Muscle of back (tissue), 11 donors: ENCODE measurements around the gene HS3ST3A1. TPM values are rescaled to one million over a fixed set of nuclear protein-coding genes. Genes with fewer than 3 reads are reported as not detected.
"Not testable (repeated sequence)": the region's sequence is repeated elsewhere in the genome, so short reads cannot be mapped to it uniquely, and the experiment has no call there.

ENCODE experiments used
- DNase-seq, 3 donors: peaks; one replicate each; pipeline versions ENCODE4 v3.0.0 to v3.0.0-alpha.2; 2013
- polyA plus RNA-seq, 10 donors: library from polyadenylated mRNA; unstranded; fragments of 120-200 nt; gene quantifications; one replicate each; pipeline ENCODE4 v1.2.1, GENCODE V29; 2013; ENCODE audit not compliant: insufficient read length in 10 of 10

HS3ST3A1 gene
- polyA plus RNA-seq, 10 donors, result 0.79 to 4.4 (median 2.3) TPM

GRCh38 chr17:13540546-13540945 is 61.2 kb downstream of the HS3ST3A1 start:
- peak in 1 of 3 donors; percentile 43 for DNase-seq

- DNase-seq, result no peak
These were observed 62.3 kb downstream of the HS3ST3A1 start for GRCh38 chr17:13539421-13539820.

- no peak for DNase-seq
These were observed 62.8 kb downstream of the HS3ST3A1 start for GRCh38 chr17:13538841-13539411.

- no peak for DNase-seq
These were observed 63.7 kb downstream of the HS3ST3A1 start for GRCh38 chr17:13537871-13538643.

DNA sequence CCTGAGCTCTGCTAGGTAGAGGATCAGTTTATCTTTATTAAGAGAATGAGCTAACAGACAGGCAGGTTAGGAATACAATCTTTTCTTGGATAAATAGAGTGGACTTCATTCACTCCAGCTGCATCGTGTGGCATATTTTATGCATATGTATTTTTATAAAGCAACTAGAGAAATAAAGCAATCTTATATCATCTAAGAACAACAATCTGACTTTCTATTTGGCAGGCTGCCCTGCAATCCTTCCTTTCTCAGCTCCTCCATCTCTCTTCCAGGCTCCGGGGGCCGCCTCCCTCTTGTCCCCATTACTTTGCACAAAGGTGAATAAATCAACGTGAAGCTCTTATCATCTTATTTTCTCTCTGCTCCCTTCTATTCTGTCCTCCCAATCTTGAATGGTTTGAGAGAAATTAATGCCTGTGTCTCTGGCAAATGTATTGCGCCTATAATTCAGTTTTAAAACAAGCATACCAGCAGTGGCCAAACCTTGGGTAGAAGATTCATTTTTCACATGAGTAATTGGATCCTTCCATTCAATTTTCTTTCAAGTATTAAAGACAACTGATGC is 64.5 kb downstream of the HS3ST3A1 start:
- DNase-seq, result no peak

- DNase-seq, result no peak
These were observed 66.8 kb downstream of the HS3ST3A1 start for GRCh38 chr17:13534946-13535345.

DNA sequence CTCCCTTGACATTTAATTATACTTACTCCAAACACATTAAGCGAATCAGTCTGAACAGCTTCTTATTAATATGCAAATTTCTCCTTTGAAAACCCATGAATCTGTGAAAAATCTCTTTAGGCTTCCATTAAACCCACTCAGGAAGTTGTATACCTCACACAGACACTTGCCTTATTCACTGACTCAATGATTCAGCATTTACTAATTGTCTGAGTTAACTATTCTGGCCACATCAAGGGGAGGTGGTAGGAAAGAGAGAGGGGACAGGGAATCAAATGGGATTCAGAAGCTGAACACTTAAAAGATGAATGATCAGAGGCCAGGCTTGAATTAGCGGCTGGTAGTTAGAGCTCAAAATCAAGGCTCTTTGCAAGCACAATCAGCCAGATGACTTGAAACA is 70.0 kb downstream of the HS3ST3A1 start:
- no peak for DNase-seq

- DNase-seq, result no peak
These were observed 75.9 kb downstream of the HS3ST3A1 start for GRCh38 chr17:13525876-13526275.

GRCh38 chr17:13523164-13523563 is 78.6 kb downstream of the HS3ST3A1 start:
- DNase-seq, result no peak

DNA sequence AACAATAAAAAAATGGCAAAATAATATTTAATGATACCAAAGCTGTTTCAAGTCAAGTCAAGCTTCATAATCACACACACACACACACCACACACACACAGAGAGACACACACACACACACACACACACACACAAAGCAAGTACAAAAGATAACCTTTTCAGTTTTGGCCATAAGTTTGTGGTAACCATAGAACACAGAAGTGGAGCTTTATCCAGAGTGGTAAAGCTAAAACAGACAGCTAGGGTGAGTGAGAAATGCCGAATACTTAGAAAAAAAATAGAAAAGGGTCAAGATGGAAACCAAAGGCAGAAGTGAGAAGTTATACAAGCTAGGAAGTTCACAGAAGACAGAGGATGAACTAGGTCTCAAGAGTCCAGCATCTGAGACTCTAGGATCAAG is 79.0 kb downstream of the HS3ST3A1 start:
- no peak for DNase-seq

DNA sequence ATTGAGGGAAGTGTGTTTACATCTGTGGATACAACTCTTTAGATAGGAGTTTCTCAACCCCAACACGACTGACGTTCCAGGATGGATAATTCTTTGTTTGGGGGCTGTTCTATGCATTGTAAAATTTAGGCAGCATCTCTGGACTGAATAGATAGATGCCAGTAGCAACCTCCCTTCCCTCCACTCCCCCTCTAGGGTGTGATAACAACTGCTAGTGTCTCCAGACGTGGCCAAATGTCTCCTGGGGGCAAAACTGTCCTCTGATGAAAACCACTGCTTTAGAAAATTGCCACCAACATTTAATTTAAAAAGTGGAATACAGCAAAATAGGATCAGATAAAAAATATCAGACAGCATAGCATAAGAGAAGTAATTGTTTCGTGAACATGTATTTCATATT is 79.9 kb downstream of the HS3ST3A1 start:
- no peak for DNase-seq

DNA sequence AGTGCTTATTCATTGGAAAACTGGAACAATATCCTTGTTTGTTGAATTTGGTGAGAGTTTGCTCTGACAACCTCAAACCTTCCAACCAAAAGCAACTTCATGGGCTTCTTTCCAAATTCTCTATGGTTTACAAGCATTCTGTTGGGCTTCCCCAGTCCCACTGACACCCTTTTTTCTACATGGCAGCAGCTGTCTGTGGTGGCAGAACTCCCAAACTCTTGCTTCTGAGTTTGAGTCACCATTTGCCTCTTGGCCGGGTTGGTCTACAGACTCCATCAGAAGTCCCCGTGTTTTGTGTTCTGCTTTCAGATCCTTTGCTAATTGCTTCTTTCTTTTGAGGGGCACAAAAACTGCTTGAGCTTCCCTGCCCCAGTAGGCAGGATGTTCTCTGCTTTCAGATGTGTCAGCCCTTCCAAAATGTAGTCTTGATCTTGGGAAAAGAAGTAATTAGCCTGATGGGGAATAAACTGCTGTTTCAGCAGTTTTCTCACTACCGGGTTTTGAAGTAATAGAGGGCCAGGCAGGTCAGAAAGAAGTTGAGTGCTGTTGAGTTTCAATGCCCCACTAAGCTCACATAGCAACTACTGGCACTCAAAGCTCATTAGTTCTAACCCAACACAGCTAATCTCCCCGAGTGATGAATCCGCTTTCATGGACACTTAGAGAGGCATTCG is 80.7 kb downstream of the HS3ST3A1 start:
- DNase-seq, result peak in 1 of 3 donors; percentile 83

GRCh38 chr17:13518261-13519000 is 83.3 kb downstream of the HS3ST3A1 start:
- DNase-seq, result peak in 1 of 3 donors; percentile 9

DNA sequence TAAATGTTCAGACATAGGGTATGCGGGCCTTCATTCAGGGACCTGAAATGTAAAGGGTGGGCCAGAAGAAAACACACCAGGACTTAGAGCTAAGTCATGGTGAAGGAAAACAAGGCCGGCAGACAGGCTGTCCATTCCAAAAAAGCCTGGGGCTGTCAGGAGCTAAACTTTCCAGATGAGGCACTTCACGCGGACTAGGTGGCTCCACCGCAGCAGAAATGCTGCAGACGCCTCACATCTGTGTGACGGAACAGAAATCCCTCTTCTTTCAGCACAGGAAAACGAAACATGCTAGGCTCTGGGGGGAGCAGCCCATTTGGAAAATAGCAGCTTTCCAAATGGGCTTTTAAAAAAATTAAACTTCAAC is 88.7 kb downstream of the HS3ST3A1 start:
- DNase-seq, result peak; percentile 51 to 70 (median 63)

- peak; percentile 17 to 56 (median 37) for DNase-seq
These were observed 91.7 kb downstream of the HS3ST3A1 start for GRCh38 chr17:13510062-13510461.

- peak; percentile 15 to 36 (median 19) for DNase-seq
These were observed 92.2 kb downstream of the HS3ST3A1 start for GRCh38 chr17:13509527-13509926.

DNA sequence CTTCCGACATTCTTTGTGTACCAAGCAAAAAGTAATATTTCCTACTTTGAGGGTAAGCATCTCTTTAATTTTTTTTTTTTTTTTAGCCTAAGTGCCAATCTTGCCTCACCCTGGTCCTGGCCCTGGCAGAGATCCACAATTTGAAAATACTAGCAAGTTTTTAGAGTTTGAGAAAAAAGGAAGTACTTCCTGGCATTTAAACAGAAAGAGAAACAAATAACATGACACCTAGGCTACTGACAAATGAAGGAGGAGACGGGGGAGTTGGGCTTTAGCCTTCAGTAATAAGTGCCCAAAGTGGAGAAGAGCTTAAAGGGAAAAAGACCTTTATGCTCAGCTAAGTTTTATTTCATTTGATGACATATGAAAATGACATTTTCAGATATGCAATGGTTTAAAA is 92.8 kb downstream of the HS3ST3A1 start:
- peak in 1 of 3 donors; percentile 9 for DNase-seq

DNA sequence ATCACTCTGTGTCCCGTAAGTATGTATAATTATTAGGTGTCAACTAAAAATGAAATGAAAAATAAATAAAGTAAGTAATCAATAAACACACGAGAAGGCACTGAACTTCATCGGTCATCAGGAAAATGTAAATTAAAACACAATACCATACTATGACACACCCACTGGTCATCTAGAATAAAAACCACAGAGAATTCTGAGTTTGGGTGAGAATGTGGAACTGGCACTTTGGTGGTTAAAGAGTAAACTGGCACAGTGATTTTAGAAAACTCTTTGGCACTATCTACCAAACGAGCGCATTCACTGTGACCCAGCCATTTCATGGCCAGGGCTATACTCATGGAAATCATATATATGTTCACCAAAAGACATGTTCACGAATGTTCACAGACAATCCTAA is 98.2 kb downstream of the HS3ST3A1 start:
- no peak for DNase-seq

- DNase-seq, result no peak
These were observed 99.5 kb downstream of the HS3ST3A1 start for GRCh38 chr17:13502263-13502662.

DNA sequence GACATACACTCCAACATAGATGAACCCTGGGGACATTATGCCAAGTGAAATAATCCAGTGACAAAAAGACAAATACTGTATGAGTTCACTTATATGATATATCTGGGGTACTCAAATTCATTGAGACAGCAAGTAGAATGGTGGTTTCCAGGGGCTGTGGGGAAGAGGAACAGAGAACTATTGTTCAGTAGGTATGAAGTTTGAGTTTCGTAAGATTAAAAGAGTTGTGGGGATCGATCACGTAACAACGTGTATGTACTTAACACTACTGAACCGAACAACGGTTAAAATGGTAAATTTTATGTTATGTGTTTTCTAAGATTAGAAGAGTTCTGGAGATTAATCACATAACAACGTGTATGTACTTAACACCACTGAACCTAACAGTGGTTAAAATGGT is 100.8 kb downstream of the HS3ST3A1 start:
- DNase-seq, result no peak

- DNase-seq, result no peak
These were observed 103.5 kb downstream of the HS3ST3A1 start for GRCh38 chr17:13498184-13498583.

DNA sequence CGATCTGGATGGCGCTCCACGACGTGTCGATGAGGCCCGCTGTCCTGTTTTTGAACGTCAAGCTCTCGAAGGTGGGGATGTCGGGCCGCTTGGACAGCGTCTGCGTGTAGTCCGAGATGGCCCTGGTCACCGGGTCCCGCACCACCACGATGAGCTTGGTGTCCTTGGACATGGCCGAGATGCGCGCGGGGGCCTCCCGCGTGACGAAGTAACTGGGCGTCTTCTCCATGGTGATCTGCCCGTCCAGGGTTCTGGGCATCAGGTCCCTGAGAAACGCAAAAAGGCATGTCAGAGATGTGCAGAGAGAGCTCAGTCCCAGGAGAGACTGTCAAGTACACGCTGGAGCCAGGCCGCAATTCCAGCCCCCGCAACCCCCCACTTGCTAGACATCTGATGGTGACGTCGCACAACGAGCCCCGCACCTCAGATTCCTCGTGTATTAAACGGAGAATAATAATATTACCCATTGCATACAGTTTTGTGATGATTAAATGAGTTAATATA is 105.1 kb downstream of the HS3ST3A1 start:
- not testable (repeated sequence) for DNase-seq
